ENCODE results near the gene MT4.

DNA sequence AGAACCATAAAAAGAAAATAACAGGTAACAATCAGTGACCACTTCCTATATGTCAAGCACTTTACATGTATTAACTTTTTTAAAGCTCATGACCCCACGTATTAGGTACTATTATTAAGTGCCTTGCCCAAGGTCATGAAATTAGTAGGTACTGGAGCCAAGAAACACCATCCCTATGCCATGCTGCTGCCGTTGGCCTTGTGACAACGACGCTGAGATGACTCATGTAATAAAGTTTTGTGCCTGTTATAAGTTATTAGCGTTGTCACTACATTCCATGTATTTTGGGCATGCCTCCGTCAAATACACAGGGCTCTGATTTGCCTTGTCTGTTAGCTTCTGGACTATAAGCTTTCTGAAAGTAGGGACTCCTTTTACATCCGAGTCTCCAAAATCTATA is 46.4 kb upstream of the MT4 start:
- TF ChIP-seq CTCF (IDR thresholded peaks at IDR 0.05; ENCODE audit: insufficient read depth, low read length, poor library complexity, severe bottlenecking): no peak
- TF ChIP-seq EZH2phosphoT487 (conservative IDR thresholded peaks at IDR 0.05; ENCODE audit: low read length): no peak
